GM19463 (cell line): Measurements from ENCODE around the gene NDUFS7.

Experiments
- ATAC-seq: cut with Tn5 transposase; IDR thresholded peaks from one replicate; pipeline ENCODE4 v1.9.1; 2021; ENCODE audit warnings: mild to moderate bottlenecking, moderate library complexity; ENCODE audit not compliant: unreplicated experiment

The NDUFS7 gene

DNA sequence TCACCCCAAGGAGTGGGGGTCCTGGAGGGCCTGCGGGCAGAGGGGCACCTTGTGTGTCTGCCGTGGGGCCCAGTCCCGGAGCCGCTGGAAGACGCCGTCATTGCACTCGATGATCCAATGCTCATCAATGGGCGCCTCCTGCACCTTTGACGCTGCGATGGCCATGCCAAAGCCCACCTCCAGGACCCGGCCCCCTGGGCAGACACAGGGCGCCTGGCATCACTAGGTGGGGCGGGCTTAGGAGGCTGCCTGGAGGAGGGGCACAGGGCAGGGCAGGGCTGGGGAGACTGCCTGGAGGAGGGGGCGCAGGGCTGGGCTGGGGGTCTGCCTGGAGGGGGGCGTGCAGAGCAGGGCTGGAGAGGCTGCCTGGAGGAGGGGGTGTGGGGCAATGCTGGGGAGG is 16.0 kb downstream of the NDUFS7 start:
- ATAC-seq, result no peak

DNA sequence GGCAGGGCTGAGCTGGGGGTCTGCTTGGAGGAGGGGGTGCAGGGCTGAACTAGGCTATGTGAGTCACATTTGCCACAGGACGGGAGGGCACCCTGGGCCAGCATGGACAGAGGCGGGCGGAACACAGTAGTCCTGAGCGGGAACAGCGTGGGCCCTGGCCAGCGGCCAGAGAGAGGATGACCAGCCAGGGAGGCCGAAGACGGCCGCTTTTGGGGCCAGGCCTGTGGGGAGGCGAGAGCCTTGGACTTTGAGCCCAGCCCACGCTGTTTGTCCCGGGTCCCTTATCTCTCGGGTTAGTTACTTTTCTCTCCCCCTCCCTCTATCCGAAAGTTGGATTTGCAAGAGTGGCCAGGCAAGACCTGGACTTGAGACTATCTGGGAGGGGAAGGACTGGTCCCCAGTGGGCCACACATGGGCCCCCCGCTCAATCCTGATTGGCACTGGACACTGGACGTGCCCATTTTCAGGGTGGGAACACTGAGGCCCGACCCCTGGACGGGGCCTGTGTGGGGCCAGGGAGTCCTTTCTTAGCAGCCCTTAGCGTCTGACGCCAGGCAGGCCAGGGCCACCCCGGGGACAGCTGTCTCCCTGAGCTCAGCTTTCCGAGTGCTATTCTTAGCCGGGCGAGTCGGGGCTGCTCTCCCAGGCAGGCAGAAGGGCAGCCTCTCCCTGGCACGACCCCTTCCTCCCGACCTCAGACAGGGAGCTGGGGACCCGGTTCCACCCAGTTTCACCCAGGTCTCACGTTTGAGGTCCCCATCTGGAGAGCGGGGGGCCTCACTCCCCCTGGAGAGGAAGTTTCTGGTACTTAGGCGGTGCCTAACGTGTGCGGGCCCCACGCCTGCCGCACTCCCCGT is 16.8 kb downstream of the NDUFS7 start:
- ATAC-seq, result no peak

DNA sequence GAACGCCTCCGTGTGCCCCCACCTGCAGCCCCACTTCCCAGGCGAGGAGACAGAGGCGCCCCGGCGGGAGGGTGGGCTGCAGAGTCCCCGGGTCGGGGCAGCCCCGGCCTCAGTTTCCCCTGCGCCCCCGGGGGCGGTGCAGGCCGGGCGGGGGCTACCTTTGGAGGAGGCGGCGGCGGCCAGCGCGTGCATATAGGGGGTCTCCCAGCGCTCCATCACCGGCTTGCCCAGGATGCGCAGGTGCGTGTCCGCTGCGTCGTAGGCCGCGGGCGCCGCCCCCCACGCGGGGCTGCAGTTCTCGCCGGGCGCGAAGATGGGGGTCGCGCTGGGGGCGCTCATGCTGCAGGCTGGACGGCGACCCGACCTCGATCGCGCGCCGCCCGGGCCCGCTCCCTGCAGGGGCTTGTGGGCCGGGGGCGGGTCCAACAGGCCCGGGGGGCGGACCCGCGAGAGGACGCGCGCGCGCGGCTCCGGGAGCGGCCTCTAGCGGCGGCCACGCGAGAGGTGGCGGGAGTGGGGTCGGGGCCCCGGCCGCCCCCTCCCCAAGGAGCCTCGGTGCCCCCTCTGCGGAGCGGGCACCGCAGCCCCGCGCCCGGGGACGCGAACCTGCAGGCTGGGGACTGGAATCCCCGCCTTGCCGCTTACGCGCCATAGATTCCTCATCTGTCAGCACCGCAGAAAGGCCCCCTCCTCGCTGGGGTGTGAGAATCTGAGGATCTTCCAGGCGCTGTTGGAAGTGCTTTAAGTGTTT is 17.6 kb downstream of the NDUFS7 start, which contains the start of gene GAMT:
Gene GAMT, minus strand, starts transcription at position 405 of the 751 bp plus-strand sequence. Its CDS starts 66 bp downstream, at position 339.
- no peak for ATAC-seq

DNA sequence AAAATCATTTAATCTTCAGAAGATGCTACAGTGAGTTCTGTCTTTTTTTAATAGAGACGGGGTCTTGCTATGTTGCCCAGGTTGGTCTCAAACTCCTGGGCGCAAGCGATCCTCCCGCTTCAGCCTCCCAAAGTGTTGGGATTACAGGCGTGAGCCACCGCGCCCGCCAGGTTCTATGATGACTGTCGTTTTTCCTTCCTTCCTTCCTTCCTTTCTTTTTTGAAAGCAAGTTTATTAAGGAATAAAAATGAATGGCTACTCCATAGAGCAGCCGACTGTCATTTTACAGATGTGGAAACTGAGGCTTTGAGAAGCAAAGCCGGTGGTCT is 18.1 kb downstream of the NDUFS7 start:
- ATAC-seq, result no peak

DNA sequence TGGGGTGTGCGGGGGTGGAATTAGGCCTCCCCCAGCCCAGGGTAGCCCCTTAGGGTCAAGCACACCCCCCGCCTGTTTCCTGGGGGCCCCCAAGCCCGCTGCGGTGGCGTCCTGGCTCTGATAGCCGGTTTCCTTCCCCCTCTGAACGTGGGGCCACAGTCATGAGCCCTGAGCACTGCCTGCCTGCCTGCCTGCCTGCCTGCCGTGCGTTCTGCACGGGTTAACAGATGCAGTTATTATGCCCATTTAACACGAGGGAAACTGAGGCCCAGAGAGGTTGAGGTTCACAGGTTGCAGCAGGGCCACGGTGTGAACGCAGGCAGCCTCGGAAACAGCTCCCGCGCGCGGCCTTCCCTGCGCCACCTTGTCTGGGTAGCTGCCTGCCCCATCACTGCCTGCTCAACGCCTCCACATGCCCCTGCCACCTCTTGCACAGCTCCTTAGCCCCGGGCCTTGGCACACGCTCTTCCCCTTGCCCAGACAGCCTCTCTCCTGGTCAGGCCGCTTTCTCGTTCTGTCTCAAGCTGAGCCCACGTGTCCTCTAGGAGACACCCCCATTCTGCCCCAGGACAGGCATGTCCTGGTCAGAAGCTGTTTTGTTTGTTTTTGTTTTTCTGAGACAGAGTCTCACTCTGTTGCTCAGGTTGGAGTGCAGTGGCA is 18.8 kb downstream of the NDUFS7 start:
- no peak for ATAC-seq

DNA sequence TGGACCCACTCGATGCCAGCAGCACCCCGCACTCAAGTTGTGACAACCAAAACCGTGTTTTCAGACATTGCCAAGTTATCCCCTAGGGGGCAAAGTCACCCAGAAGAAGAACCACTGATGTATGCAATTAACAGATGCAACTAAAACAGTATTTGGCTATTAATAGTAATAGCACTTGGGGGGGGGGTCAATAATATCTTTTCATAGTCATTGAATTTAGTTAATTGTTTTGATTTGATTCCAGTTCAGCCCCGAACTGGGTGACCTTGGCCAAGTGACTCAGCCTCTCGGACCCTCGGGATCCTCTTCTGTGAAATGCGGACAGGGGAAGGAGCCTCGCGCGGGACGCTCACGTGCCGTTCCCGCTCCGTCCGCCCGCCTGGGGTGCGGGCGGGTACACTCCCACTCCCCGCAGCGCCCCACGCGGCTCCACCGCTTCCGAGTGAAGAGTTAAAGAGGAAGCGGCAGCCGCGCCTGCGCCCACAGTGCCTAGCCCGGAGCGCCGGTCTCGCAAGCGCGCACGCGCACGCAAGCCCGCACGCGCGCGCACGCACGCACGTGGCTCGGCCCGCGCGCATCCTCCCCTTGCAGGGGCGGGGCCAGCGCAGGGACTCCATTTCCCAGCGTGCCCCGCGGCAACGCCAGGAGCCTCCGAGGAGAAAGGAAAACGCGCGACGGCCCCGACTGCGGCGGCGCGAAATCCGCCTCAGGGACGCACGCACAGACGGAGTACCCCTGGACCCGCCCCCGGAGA is 23.2 kb downstream of the NDUFS7 start:
- ATAC-seq, result peak; percentile 77

DNA sequence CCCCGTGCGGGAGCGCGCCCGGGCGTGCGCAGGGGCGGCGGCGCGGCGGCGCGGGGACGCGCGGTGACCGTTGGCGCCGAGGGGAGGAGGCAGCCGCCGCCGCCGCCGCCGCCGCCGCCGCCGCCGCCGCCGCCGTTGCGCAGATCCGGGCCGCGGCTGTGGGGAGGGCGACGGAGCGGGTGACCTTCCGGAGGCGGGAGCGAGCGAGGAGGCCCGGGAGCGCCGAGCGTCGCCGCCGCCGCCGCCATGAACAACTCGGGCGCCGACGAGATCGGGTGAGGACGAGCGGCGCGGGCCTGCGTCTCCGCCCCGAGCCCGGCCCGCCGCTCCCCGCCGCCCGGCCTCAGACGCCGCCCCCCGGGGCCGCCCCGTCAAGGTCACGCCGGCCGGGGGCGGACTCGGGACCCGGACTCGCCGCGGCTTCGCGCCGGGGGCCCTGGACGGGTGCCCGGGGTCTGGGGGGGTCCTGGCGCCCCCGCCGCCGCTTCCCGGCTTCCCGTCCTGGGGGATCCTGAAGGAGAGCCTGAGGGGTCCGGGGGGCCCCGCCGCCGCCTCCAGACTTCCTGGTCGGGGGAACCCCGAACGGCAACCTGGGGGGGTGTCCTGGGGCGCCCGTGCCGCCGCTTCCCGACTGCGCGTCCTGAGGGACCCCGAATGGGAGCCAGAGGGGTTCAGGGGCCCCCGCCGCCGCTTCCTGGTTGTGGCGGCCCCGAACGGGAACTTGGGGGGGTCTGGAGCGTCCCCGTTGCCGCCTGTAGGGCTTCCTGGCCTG is 24.0 kb downstream of the NDUFS7 start, which contains the start of gene DAZAP1:
Gene DAZAP1, plus strand, starts transcription at position 59 of the 772 bp plus-strand sequence. Its CDS starts 188 bp downstream, at position 247.
- peak; percentile 11 for ATAC-seq

DNA sequence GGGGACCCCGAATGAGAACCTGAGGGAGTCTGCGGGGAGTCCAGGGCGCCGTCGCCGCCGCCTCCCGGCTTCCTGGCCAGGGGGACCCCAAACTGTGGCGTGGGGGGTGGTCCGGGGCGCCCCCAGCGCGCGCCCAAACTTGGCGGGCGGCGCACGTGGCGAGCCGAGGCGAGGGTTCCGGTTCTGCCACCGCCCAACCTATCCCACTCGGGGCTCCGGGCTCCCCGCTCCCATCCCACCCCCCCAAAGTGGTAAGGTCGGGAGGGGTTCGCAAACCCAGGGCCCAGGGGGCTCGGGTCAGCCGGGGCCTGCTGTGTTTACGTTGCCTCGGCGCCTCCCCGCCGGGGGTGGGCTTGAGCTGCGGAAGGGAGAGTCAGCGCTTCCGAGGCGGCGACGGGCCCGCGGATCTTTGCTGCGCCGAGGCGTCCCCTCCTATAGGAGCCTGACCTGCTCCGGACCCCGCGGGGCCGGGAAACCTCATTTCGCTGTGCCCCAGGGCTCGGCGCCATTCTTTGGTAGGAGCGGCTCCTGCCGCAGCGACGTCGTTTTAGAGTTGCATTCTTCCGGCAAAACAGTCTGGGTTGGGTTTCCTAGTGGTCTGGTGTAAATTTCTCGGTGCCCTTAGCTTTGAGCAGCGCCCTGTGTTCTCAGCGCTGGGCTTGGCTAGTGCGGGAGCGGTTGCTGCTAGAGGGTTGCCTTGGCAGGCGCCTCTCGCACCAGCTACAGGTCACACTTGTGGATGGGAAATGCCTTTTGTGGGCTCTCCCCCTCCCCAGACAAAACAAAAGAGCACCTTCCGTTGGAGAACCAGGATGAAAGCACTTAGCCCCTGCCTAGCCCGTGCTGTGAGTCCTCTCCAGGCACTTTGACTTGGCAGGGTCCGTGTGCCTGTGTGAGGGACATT is 24.8 kb downstream of the NDUFS7 start:
- ATAC-seq, result no peak

DNA sequence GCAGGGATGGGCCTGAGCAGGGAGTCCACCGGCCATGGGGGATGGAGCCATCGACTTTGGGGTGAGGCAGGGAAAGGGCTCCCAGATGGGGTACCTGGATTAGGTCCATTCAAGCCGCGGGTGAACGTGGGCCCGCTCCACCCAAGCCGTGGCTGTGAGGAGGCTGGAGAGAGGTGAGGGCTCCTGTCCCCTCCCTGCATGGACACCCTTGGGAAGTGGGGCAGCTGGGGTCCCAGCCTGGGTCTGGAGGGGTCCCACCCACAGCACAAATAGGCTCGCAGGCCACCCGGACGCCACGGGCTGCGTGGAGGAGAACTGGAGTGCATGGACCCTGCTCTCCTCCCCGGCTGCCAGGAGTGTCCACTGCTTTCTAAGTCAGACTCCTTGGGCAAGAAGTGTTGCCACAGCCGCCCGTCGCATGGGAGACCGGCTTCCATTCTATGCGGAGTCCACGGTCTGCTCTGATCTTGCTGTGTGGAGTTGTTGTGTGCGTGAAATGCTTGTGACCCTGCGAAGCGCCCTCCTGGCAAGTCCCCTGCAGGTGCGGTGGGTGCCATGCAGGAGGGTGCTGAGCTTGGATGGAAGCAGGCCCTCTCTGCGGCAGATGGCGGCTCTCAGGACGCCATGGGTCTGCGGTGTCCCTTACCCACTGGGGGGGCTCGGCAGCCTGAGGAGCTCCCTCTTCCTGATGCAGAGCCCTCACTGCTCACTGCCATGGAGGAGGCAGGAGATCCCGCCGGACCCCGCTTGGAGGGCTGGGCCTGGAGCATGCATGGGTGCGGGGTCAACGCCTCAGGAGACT is 25.7 kb downstream of the NDUFS7 start:
- no peak for ATAC-seq

DNA sequence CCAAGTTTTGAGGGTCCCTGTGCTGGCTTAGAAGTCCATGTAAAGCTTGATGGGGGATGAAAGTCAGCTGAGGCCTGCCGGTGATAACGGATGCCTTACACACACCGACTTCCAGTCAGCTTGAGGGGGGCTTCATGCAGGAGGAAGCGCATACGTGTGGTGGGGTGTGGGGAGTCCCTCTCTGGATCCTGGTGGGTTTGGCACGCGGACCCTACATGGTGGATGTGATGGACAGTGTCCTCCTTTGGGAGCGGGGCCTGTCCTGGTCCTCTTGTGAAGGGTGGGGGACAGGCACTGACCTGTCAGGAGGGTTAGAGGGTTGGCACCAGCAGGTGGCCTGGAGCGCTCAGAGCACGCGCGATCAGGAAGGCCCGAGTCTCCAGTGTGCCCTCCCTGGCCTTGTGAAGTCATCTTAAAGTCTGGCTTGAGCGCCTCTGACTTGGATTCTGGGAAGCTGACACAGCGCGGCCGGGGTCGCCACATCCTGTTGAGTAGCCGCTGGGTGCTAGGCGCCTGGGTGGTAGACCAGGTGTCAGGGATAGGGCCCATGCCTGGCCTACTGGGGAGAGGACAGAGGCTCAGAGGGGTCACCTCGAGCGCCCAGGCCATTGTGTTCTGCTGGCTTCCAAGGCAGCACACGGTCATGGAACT is 26.6 kb downstream of the NDUFS7 start:
- no peak for ATAC-seq

DNA sequence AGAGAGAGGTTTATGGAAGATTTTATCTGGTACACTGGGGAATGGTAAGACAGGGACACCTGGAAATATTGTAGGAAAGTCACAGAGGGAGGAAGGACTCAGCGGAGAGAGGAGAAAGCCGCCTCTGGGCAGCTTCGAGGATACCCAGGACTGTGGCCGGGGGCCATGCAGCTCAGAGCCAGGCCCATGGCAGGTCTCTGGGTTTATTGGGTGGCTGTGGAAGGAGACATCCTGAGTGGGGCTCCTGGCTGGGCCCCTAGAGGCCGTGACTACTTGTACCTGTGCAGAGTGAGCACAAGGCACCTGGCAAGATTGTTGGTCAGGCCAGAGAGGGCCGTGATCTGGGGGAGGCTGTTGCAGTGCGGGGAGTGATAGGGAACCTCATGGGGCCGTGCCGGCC is 27.1 kb downstream of the NDUFS7 start:
- ATAC-seq, result no peak

DNA sequence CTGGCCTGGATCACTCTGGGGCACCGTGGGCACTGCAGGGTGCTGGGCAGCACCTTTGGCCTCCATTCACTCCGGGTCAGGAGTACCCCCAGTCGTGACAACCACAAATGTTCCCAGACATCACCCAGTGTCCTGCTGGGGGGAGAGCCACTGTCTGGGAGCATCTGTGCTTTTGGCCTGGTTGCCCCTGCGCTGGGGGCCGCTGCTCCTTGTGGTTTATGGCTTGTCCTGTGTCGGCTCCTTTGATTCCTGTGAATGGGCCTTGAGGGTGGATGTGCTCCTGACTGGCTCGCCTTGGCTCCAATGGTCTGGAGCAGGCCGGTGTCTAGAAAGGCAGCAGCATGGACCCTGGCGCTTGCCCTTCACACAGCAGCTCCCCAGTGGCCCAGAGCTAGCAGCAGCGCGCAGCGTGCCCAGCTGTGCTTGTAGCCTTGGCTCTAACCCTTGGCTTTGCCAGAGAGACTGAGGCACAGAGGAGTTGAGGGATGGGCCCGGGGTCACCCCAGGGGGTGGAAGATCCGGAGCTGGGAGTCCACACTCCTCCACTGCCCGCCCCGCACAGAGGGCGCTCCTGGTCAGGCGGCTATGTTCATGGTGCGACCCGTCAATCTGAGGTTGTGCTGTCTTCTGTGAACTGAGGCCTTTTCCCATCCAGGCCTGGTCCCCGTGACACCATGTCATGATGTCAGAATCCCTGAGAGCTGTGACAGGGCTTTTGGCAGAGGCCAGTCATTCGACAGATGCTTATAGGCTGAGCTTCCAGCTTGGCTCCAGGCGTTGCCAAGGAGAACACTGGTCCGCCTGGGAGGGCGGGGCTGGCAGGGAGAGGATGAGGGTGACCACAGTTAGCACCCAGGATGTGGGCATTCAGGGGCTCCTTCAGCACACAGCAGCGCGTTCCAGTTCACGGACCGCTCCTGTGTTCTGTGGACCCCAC is 27.8 kb downstream of the NDUFS7 start:
- no peak for ATAC-seq

DNA sequence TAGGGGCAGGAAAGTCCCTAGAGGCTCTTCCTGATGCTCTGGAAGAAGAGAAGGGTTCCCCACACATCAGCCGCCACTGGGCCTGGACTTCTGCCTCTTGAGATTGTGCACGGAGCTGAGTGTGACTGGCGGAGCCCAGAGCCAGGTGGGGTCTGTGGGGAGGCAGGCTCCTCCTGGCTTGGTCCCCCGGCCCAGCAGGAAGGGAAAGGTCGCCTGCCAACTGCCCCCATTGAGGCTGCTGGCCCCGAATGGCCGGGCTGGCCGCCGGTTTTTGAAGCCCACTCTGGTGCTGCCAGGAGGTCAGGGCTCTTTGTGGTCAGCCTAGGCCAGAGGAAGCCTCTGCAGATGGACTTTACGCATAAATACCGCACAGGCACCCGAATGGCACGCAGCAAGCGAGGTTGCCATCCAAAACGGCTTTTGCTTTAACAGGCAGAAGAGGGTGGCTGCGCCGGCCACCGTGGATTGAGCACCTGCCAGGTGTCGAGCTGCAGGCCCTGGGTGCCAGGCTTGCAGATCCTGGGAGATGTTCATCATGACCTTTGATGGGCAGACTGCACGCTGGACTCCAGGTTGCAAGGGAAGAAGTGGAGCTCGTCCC is 28.7 kb downstream of the NDUFS7 start:
- no peak for ATAC-seq

DNA sequence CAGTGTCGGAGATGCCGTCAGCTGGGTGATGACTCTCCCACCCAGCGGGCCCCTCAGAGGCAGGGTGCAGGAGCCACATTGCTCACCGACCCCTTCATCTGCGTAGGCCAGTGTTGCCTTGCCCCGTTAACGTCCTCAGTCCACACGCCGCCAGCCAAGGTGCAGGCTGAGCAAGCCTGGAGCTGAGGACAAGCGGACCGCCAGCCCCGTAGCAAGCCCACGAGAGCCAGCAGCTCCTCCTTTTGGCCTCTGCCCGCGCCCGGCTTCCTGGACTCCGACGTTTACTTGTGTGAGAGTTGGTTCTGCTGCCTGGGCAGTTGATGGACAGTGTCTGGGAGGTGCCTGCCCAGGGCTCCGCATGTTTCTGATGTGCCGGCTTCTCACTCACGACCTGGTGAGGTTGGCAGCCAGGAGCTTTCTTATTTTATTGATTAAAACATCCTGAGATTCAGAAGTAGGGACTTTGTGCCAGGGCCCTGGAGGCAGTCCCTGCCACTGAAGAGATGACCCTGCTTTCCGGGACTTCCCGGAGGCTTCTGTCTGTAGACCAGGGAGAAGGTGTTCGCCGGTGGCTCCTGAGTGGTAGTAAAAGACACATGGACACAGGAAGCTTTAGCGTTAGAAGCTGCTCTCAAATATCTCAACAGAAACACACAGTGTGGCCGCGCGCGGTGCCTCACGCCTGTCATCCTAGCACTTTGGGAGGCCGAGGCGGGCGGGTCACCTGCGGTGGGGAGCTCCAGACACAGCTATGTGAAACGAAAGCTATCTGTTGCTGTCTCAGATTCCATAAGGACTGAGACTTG is 29.5 kb downstream of the NDUFS7 start:
- no peak for ATAC-seq
